Subcutaneous abdominal adipose tissue (tissue), 5 donors: Measurements from ENCODE around the gene CTNND2.

ENCODE experiments used
- H3K27ac ChIP-seq: one replicate; pipeline ENCODE4 v1.7.0; 2013; ENCODE audit warnings: low read depth, mild to moderate bottlenecking, inconsistent platforms, low read length, moderate library complexity
- H3K27me3 ChIP-seq, 5 donors: one replicate each; pipeline ENCODE4 v1.7.0; 2013; ENCODE audit warnings: low read length in 5 of 5, inconsistent platforms in 1 of 5; ENCODE audit not compliant: control insufficient read depth in 5 of 5, insufficient read depth in 4 of 5
- H3K36me3 ChIP-seq, 5 donors: one replicate each; pipeline ENCODE4 v1.7.0; 2013; ENCODE audit warnings: low read length in 5 of 5; ENCODE audit not compliant: control insufficient read depth in 5 of 5, insufficient read depth in 5 of 5
- H3K4me1 ChIP-seq, 5 donors: one replicate each; pipeline ENCODE4 v1.7.0; 2013; ENCODE audit warnings: low read length in 5 of 5, mild to moderate bottlenecking in 3 of 5, moderate library complexity in 1 of 5; ENCODE audit not compliant: control insufficient read depth in 5 of 5, insufficient read depth in 5 of 5
- H3K4me3 ChIP-seq, 5 donors: one replicate each; pipeline ENCODE4 v1.7.0; 2013; ENCODE audit warnings: low read length in 5 of 5, low read depth in 1 of 5
- H3K9ac ChIP-seq, 5 donors: one replicate each; pipeline ENCODE4 v1.7.0; 2013; ENCODE audit warnings: low read length in 5 of 5, mild to moderate bottlenecking in 4 of 5, moderate library complexity in 3 of 5
- H3K9me3 ChIP-seq, 5 donors: one replicate each; pipeline ENCODE4 v1.7.0; 2013; ENCODE audit warnings: low read length in 5 of 5; ENCODE audit not compliant: control insufficient read depth in 5 of 5
- donor health status: healthy.
- donor health status: healthy.
- donor health status: healthy.
- donor health status: healthy.
- donor health status: healthy.

CTNND2 gene

DNA sequence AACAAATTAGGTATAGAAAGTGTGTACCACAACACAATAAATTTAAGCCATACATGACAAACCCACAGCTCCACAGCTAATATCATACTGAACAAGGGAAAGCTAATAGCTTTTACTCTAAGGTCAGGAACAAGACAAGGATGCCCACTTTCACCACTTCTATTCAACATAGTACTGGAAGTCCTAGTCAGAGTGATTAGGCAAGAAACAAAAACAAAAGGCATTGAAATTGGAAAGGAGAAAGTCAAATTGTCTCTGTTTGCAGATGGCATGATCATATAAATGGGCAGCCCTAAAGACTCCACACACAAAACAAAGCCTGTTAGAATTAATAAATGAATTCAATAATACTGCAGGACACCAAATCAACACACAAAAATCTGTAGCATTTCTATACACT, 548.8 kb downstream of the CTNND2 start:
- no peaks in the 10 kb centered on the region for H3K4me1 ChIP-seq
- H3K27ac ChIP-seq, result no peak overlapping the region

GRCh38 chr5:11346336-11346735, 557.9 kb downstream of the CTNND2 start:
- Histone ChIP-seq H3K9ac (no peak overlapping the region), H3K27ac (no peak overlapping the region), H3K4me3 (no peak overlapping the region), H3K27me3 (no peaks in the 10 kb centered on the region), H3K36me3 (no peaks in the 10 kb centered on the region), H3K9me3 (no peaks in the 10 kb centered on the region), H3K4me1 (no peaks in the 10 kb centered on the region)

More for the DNA sequence above, 548.8 kb downstream of the CTNND2 start:
- Histone ChIP-seq H3K36me3 (no peaks in the 10 kb centered on the region), H3K9me3 (peaks cover 0 to 6% (median 3%) of the 10 kb centered on the region in 5 donors), H3K27me3 (no peaks in the 10 kb centered on the region), H3K9ac (no peak overlapping the region), H3K4me3 (no peak overlapping the region)

- no peaks in the 10 kb centered on the region for H3K4me1 ChIP-seq
- no peak overlapping the region for H3K4me3 ChIP-seq
- H3K9ac ChIP-seq, result no peak overlapping the region
- H3K36me3 ChIP-seq, result no peaks in the 10 kb centered on the region
- no peaks in the 10 kb centered on the region for H3K27me3 ChIP-seq
- H3K9me3 ChIP-seq, result no peaks in the 10 kb centered on the region
- no peak overlapping the region for H3K27ac ChIP-seq
Observed at GRCh38 chr5:11335881-11336760, 568.1 kb downstream of the CTNND2 start.

DNA sequence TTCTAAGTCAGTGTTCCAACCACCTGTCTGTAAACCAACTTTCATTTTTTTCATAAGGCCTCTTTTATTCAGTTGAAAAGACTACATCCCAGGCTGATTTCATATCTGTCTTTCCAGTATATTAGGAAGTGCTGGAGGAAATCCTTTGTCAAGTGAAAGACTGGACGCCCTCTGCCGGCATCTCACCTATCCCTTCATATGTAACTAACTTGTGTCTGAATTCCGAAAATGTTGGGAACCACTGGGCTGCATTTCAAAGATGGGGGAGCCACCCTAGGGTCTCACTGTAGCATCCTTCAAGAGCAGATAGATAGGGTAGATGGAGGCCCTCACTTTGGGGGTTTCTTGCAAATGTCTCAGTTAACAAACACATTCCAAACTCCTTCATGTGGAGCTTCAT, 569.8 kb downstream of the CTNND2 start:
- Histone ChIP-seq H3K9ac (no peak overlapping the region), H3K4me1 (no peaks in the 10 kb centered on the region), H3K4me3 (no peak overlapping the region), H3K27me3 (no peaks in the 10 kb centered on the region), H3K36me3 (no peaks in the 10 kb centered on the region), H3K9me3 (no peaks in the 10 kb centered on the region), H3K27ac (no peak overlapping the region)

GRCh38 chr5:11329679-11330078, 574.6 kb downstream of the CTNND2 start:
- Histone ChIP-seq H3K27me3 (no peaks in the 10 kb centered on the region), H3K4me1 (peaks cover 0 to 9% (median 4%) of the 10 kb centered on the region in 5 donors), H3K27ac (no peak overlapping the region), H3K36me3 (no peaks in the 10 kb centered on the region), H3K9ac (no peak overlapping the region), H3K9me3 (no peaks in the 10 kb centered on the region), H3K4me3 (no peak overlapping the region)

- peak overlapping the region in 2 of 5 donors; percentile 3 to 37 for H3K9ac ChIP-seq
- H3K27me3 ChIP-seq, result no peaks in the 10 kb centered on the region
- H3K36me3 ChIP-seq, result no peaks in the 10 kb centered on the region
- H3K4me1 ChIP-seq, result peaks cover 3 to 47% (median 25%) of the 10 kb centered on the region in 5 donors
- peak overlapping the region; percentile 79 for H3K27ac ChIP-seq
- H3K4me3 ChIP-seq, result no peak overlapping the region
- no peaks in the 10 kb centered on the region for H3K9me3 ChIP-seq
Observed at GRCh38 chr5:11324521-11325289, 579.5 kb downstream of the CTNND2 start.

GRCh38 chr5:11323761-11324160, 580.5 kb downstream of the CTNND2 start:
- peak overlapping the region; percentile 79 for H3K27ac ChIP-seq
- H3K36me3 ChIP-seq, result no peaks in the 10 kb centered on the region
- H3K9ac ChIP-seq, result no peak overlapping the region
- H3K4me3 ChIP-seq, result no peak overlapping the region
- no peaks in the 10 kb centered on the region for H3K9me3 ChIP-seq
- H3K27me3 ChIP-seq, result no peaks in the 10 kb centered on the region
- H3K4me1 ChIP-seq, result peaks cover 3 to 47% (median 25%) of the 10 kb centered on the region in 5 donors

- no peak overlapping the region for H3K4me3 ChIP-seq
- no peak overlapping the region for H3K9ac ChIP-seq
- H3K4me1 ChIP-seq, result peaks cover 3 to 47% (median 25%) of the 10 kb centered on the region in 5 donors
- no peaks in the 10 kb centered on the region for H3K27me3 ChIP-seq
- H3K27ac ChIP-seq, result peak overlapping the region; percentile 79
- H3K9me3 ChIP-seq, result no peaks in the 10 kb centered on the region
- H3K36me3 ChIP-seq, result no peaks in the 10 kb centered on the region
Observed at GRCh38 chr5:11322133-11322532, 582.1 kb downstream of the CTNND2 start.

DNA sequence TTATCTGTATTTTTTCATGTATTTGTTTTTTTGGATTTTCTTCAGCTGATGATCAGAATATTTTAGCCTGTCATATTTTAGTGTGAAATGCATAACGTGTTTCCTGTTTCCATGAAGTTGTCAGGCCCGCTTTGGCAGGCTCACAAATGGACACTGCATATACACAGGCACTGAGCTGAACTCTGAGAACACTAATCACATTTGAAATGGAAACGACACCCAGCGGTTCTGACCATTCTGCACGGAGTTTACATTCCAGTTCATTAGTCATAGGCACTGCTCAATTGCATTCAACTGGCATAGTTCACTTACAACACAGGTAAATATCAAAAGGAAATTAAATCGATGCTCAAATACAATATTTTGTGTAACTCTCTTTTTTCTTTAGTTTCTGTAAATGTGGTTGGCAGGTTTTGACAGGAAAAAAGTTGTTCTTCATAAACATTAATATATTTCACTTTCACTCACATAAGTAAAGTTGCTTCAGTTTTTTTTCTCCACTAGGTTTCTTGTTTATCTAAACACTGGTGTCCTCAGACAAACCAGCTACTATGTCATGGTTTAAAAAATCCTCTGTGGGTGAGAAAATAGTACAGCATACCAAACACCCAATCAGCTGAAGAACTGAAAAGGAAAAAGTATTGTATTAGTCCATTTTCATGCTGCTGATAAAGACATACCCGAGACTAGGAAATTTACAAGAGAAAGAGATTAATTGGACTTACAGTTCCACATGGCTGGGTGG, 584.2 kb downstream of the CTNND2 start:
- Histone ChIP-seq H3K27ac (no peak overlapping the region), H3K4me1 (peaks cover 3 to 42% (median 25%) of the 10 kb centered on the region in 5 donors), H3K27me3 (no peaks in the 10 kb centered on the region), H3K9ac (no peak overlapping the region), H3K36me3 (no peaks in the 10 kb centered on the region), H3K4me3 (no peak overlapping the region), H3K9me3 (no peaks in the 10 kb centered on the region)
